Hepatocyte (in vitro differentiated cells): ENCODE measurements around the gene SOBP. TPM values are rescaled to one million over a fixed set of nuclear protein-coding genes. Genes with fewer than 3 reads are reported as not detected.

Experiments
- DNase-seq: peaks from one replicate; pipeline ENCODE4 v3.0.0-alpha.2; 2016; ENCODE audit warnings: low spot score
- H2AFZ ChIP-seq: fragments of 200-600 bp; sonication (generic); 2 replicates; pipeline ENCODE4 v1.6.0; 2016; ENCODE audit warnings: antibody characterized with exemption, mild to moderate bottlenecking
- H3K27ac ChIP-seq: fragments of 200-600 bp; sonication (generic); 2 replicates; pipeline ENCODE4 v1.5.1; 2016; ENCODE audit warnings: mild to moderate bottlenecking
- H3K27me3 ChIP-seq: fragments of 200-600 bp; sonication (generic); 2 replicates; pipeline ENCODE4 v1.6.1; 2016
- H3K36me3 ChIP-seq: fragments of 200-600 bp; sonication (generic); replicated peaks from 2 replicates; pipeline ENCODE4 v1.5.1; 2016; ENCODE audit warnings: low read depth; ENCODE audit not compliant: insufficient read depth
- H3K4me1 ChIP-seq: fragments of 200-600 bp; sonication (generic); 2 replicates; pipeline ENCODE4 v1.5.1; 2016; ENCODE audit warnings: mild to moderate bottlenecking, moderate library complexity; ENCODE audit not compliant: insufficient read depth
- H3K4me2 ChIP-seq: fragments of 200-600 bp; sonication (generic); 2 replicates; pipeline ENCODE4 v1.6.0; 2016
- H3K4me3 ChIP-seq: fragments of 200-600 bp; sonication (generic); 2 replicates; pipeline ENCODE4 v1.5.1; 2016; ENCODE audit warnings: mild to moderate bottlenecking
- H3K79me2 ChIP-seq: fragments of 200-600 bp; sonication (generic); 2 replicates; pipeline ENCODE4 v1.6.0; 2017; ENCODE audit warnings: mild to moderate bottlenecking
- H3K9me2 ChIP-seq: fragments of 200-600 bp; sonication (generic); replicated peaks from 2 replicates; pipeline ENCODE4 v1.6.0; 2017; ENCODE audit warnings: mild to moderate bottlenecking; ENCODE audit not compliant: insufficient read depth
- H3K9me3 ChIP-seq: fragments of 200-600 bp; sonication (generic); 2 replicates; pipeline ENCODE4 v1.5.1; 2016; ENCODE audit warnings: low read depth, mild to moderate bottlenecking
- H4K20me1 ChIP-seq: fragments of 200-600 bp; sonication (generic); 2 replicates; pipeline ENCODE4 v1.6.0; 2016; ENCODE audit warnings: mild to moderate bottlenecking; ENCODE audit not compliant: insufficient read depth, poor library complexity, severe bottlenecking
- EZH2 ChIP-seq: fragments of 200-600 bp; sonication (generic); IDR thresholded peaks from 2 replicates; pipeline ENCODE4 v1.6.1; 2016; ENCODE audit warnings: antibody characterized with exemption, mild to moderate bottlenecking, borderline replicate concordance
- EZH2phosphoT487 ChIP-seq: fragments of 200-600 bp; sonication (generic); IDR thresholded peaks from one replicate; pipeline ENCODE4 v1.6.1; 2018; ENCODE audit warnings: antibody characterized with exemption, mild to moderate bottlenecking, low read depth, moderate library complexity; ENCODE audit not compliant: unreplicated experiment, severe bottlenecking
- WGBS: methylation state at CpG from one replicate; pipeline ENCODE4 v1.1.6; 2016; ENCODE audit warnings: low lambda C conversion rate; ENCODE audit errors: missing lambda C conversion rate; 5-methylcytosine and 5-hydroxymethylcytosine counted together
- polyA plus RNA-seq: library from polyadenylated mRNA; unstranded; fragments of >200 nt; fragmentation: Nextera tagmentation; extraction: Ambion mirVana; gene quantifications from 2 replicates; pipeline ENCODE4 v1.2.1, GENCODE V29; 2016
- total RNA-seq: library from RNA; depleted of rRNA; stranded (reverse); fragments of >200 nt; gene quantifications from 2 replicates; pipeline ENCODE4 v1.2.3, GENCODE V29; 2014
- TF ChIP-seq, protein P1 (sequence below): fragments of 200-600 bp; sonication (generic); IDR thresholded peaks from 2 replicates; pipeline ENCODE4 v1.5.1; 2016; ENCODE audit warnings: antibody characterized with exemption, mild to moderate bottlenecking; ENCODE audit not compliant: poor library complexity

SOBP gene
- total and polyA plus RNA-seq, 2 experiments from 2014 or later = 2.1 to 2.2 TPM

GRCh38 chr6:107642861-107643328 is 153.0 kb downstream of the SOBP start:
- TF ChIP-seq EZH2phosphoT487 = no peak
- no peak for TF ChIP-seq EZH2
- TF ChIP-seq, protein P1, sequence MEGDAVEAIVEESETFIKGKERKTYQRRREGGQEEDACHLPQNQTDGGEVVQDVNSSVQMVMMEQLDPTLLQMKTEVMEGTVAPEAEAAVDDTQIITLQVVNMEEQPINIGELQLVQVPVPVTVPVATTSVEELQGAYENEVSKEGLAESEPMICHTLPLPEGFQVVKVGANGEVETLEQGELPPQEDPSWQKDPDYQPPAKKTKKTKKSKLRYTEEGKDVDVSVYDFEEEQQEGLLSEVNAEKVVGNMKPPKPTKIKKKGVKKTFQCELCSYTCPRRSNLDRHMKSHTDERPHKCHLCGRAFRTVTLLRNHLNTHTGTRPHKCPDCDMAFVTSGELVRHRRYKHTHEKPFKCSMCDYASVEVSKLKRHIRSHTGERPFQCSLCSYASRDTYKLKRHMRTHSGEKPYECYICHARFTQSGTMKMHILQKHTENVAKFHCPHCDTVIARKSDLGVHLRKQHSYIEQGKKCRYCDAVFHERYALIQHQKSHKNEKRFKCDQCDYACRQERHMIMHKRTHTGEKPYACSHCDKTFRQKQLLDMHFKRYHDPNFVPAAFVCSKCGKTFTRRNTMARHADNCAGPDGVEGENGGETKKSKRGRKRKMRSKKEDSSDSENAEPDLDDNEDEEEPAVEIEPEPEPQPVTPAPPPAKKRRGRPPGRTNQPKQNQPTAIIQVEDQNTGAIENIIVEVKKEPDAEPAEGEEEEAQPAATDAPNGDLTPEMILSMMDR = no peak
- no peaks in the 10 kb centered on the region for H4K20me1 ChIP-seq
- H3K4me2 ChIP-seq = no peak overlapping the region
- H3K79me2 ChIP-seq = no peaks in the 10 kb centered on the region
- H3K9me3 ChIP-seq = no peaks in the 10 kb centered on the region
- no peak overlapping the region for H2AFZ ChIP-seq
- DNase-seq = no peak
- no peaks in the 10 kb centered on the region for H3K36me3 ChIP-seq
- no peaks in the 10 kb centered on the region for H3K4me1 ChIP-seq
- no peak overlapping the region for H3K4me3 ChIP-seq
- H3K9me2 ChIP-seq = no peaks in the 10 kb centered on the region
- 62% methylated on average over 3 of the region's 3 CpGs for WGBS
- H3K27me3 ChIP-seq = no peaks in the 10 kb centered on the region
- H3K27ac ChIP-seq = no peak overlapping the region

DNA sequence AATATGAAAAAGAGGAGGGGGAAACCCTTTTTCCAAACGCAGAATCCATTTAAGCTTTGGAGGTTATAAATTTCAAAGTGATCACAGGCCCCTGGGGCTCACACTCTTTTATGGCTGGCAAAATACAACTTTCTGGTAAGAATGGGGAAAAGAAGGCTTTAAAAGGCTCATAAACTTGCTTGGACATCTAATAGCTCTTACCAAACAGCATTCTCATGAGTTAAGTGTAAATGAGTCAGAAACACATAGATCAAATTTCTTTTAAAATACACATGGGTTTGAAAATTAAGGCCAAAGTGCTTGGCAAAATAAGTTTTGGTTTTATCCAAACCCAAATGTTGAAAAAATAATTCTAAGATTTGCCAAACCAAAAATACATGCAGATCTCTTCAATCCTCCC is 154.6 kb downstream of the SOBP start:
- TF ChIP-seq, protein P1 = no peak
- TF ChIP-seq EZH2phosphoT487 = no peak
- TF ChIP-seq EZH2 = no peak
- no peaks in the 10 kb centered on the region for H3K9me3 ChIP-seq
- H3K9me2 ChIP-seq = no peaks in the 10 kb centered on the region
- H3K36me3 ChIP-seq = no peaks in the 10 kb centered on the region
- no peak overlapping the region for H3K27ac ChIP-seq
- no peak overlapping the region for H2AFZ ChIP-seq
- no peak overlapping the region for H3K4me3 ChIP-seq
- no peaks in the 10 kb centered on the region for H4K20me1 ChIP-seq
- H3K4me1 ChIP-seq = no peaks in the 10 kb centered on the region
- no peak overlapping the region for H3K4me2 ChIP-seq
- DNase-seq = no peak
- no peaks in the 10 kb centered on the region for H3K27me3 ChIP-seq
- no peaks in the 10 kb centered on the region for H3K79me2 ChIP-seq
- 53% methylated on average over 1 of the region's 1 CpG for WGBS

GRCh38 chr6:107645740-107646139 is 155.8 kb downstream of the SOBP start:
- Histone ChIP-seq H3K9me2 (no peaks in the 10 kb centered on the region), H2AFZ (no peak overlapping the region), H3K4me3 (no peak overlapping the region), H3K9me3 (no peaks in the 10 kb centered on the region), H4K20me1 (no peaks in the 10 kb centered on the region), H3K27ac (no peak overlapping the region), H3K79me2 (no peaks in the 10 kb centered on the region), H3K27me3 (no peaks in the 10 kb centered on the region), H3K36me3 (no peaks in the 10 kb centered on the region), H3K4me1 (no peaks in the 10 kb centered on the region), H3K4me2 (no peak overlapping the region)
- no peak for DNase-seq
- WGBS = 94% methylated on average over 4 of the region's 4 CpGs
- TF ChIP-seq, protein P1 = no peak
- no peak for TF ChIP-seq EZH2phosphoT487
- no peak for TF ChIP-seq EZH2

GRCh38 chr6:107646176-107646575 is 156.3 kb downstream of the SOBP start:
- no peaks in the 10 kb centered on the region for H3K79me2 ChIP-seq
- H3K9me3 ChIP-seq = no peaks in the 10 kb centered on the region
- no peaks in the 10 kb centered on the region for H3K9me2 ChIP-seq
- no peak overlapping the region for H2AFZ ChIP-seq
- peak; percentile 51 for DNase-seq
- H3K36me3 ChIP-seq = no peaks in the 10 kb centered on the region
- no peaks in the 10 kb centered on the region for H4K20me1 ChIP-seq
- no peak overlapping the region for H3K4me3 ChIP-seq
- H3K27ac ChIP-seq = no peak overlapping the region
- no peaks in the 10 kb centered on the region for H3K27me3 ChIP-seq
- no peak overlapping the region for H3K4me2 ChIP-seq
- H3K4me1 ChIP-seq = no peaks in the 10 kb centered on the region
- WGBS = 80% methylated on average over 9 of the region's 9 CpGs
- no peak for TF ChIP-seq EZH2
- TF ChIP-seq, protein P1 = no peak
- TF ChIP-seq EZH2phosphoT487 = no peak
